Measurements from ENCODE around the gene RXRA. TPM values are rescaled to one million over a fixed set of nuclear protein-coding genes. Genes with fewer than 3 reads are reported as not detected.

The RXRA gene
- total RNA-seq, 1 donor from 2014 or later, result 33.4 TPM

DNA sequence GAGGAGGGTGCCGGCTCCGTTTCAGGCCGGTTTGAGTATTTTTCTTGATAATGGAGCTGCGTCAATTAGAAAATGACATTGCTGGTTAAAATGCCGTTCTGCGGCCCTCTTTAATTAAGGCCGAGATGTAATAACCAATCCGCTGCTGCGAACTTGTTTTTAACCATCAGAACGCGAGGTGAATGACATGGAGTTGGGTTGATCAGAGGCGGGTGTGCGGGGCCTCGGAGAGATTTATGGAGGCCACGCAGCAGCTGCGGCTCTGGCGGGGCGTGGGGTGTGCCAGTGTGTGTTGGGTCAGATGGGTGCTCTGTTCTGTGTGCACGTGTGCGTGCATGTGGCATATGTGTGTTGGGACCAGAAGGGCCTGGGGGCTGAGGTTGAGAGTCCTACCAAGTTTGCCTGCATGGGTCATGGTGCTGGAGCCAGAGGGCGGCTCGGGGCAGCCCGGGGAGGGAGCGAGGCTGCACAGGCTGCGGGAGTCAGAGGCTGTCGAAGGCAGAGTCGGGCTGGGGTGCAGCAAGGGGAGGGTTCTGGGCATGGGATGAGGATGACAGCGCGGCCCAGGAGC lies 25.4 kb downstream of the RXRA start:
- Histone ChIP-seq H3K27me3 (ENCODE audit: insufficient read depth, low read length) (no peaks in the 10 kb centered on the region), H3K4me1 (ENCODE audit: insufficient read depth, low read length) (no peaks in the 10 kb centered on the region), H3K36me3 (ENCODE audit: insufficient read depth, low read length) (no peaks in the 10 kb centered on the region), H3K4me2 (ENCODE audit: low read length) (no peak overlapping the region), H4K20me1 (ENCODE audit: insufficient read depth, low read length) (peaks cover 97% of the 10 kb centered on the region), H3K9ac (ENCODE audit: low read length) (no peak overlapping the region), H3K79me2 (ENCODE audit: insufficient read depth, low read length) (peaks cover 93% of the 10 kb centered on the region), H3K4me3 (ENCODE audit: insufficient read depth, low read depth, low read length) (no peak overlapping the region), H3K27ac (ENCODE audit: low read depth, low read length) (no peak overlapping the region), H3K9me3 (ENCODE audit: insufficient read depth, low read depth, low read length) (no peaks in the 10 kb centered on the region), H2AFZ (ENCODE audit: low read depth, low read length) (no peak overlapping the region)
- DNase-seq (ENCODE audit: low read depth), result no peak
- TF ChIP-seq CTCF (IDR thresholded peaks at IDR 0.05; ENCODE audit: insufficient read depth, low read depth, low read length) (no peak), EZH2 (IDR thresholded peaks at IDR 0.05; ENCODE audit: insufficient read depth, low read length) (no peak)
- no peaks in the 10 kb centered on the region for H3K36me3 Mint-ChIP-seq (ENCODE audit: low read depth, unreplicated experiment)
- FAIRE-seq, result no peak
- H3K4me1 Mint-ChIP-seq (ENCODE audit: low read depth, unreplicated experiment), result peaks cover 11% of the 10 kb centered on the region
- H3K9me3 Mint-ChIP-seq (ENCODE audit: unreplicated experiment), result no peaks in the 10 kb centered on the region
- peak overlapping the region; percentile 34 for H3K27ac Mint-ChIP-seq (ENCODE audit: unreplicated experiment)
- H3K27me3 Mint-ChIP-seq (ENCODE audit: low read depth, unreplicated experiment), result no peaks in the 10 kb centered on the region
- H3K4me3 Mint-ChIP-seq (ENCODE audit: unreplicated experiment), result no peak overlapping the region

GRCh38 chr9:134352247-134352933 lies 26.1 kb downstream of the RXRA start:
- FAIRE-seq, result no peak
- Histone ChIP-seq H3K27me3 (ENCODE audit: insufficient read depth, low read length) (no peaks in the 10 kb centered on the region), H3K4me1 (ENCODE audit: insufficient read depth, low read length) (no peaks in the 10 kb centered on the region), H2AFZ (ENCODE audit: low read depth, low read length) (no peak overlapping the region), H3K4me2 (ENCODE audit: low read length) (no peak overlapping the region), H3K27ac (ENCODE audit: low read depth, low read length) (no peak overlapping the region), H3K36me3 (ENCODE audit: insufficient read depth, low read length) (no peaks in the 10 kb centered on the region), H4K20me1 (ENCODE audit: insufficient read depth, low read length) (peaks cover 97% of the 10 kb centered on the region), H3K4me3 (ENCODE audit: insufficient read depth, low read depth, low read length) (no peak overlapping the region), H3K9me3 (ENCODE audit: insufficient read depth, low read depth, low read length) (no peaks in the 10 kb centered on the region), H3K9ac (ENCODE audit: low read length) (no peak overlapping the region), H3K79me2 (ENCODE audit: insufficient read depth, low read length) (peaks cover 91% of the 10 kb centered on the region)
- Mint-ChIP-seq H3K36me3 (ENCODE audit: low read depth, unreplicated experiment) (no peaks in the 10 kb centered on the region), H3K27me3 (ENCODE audit: low read depth, unreplicated experiment) (no peaks in the 10 kb centered on the region), H3K4me1 (ENCODE audit: low read depth, unreplicated experiment) (peaks cover 13% of the 10 kb centered on the region), H3K4me3 (ENCODE audit: unreplicated experiment) (no peak overlapping the region), H3K9me3 (ENCODE audit: unreplicated experiment) (no peaks in the 10 kb centered on the region), H3K27ac (ENCODE audit: unreplicated experiment) (no peak overlapping the region)
- TF ChIP-seq EZH2 (IDR thresholded peaks at IDR 0.05; ENCODE audit: insufficient read depth, low read length) (no peak), CTCF (IDR thresholded peaks at IDR 0.05; ENCODE audit: insufficient read depth, low read depth, low read length) (no peak)
- no peak for DNase-seq (ENCODE audit: low read depth)

GRCh38 chr9:134353539-134353938 lies 27.3 kb downstream of the RXRA start:
- H2AFZ ChIP-seq (ENCODE audit: low read depth, low read length), result no peak overlapping the region

More at GRCh38 chr9:134353539-134353938, 27.3 kb downstream of the RXRA start:
- Histone ChIP-seq H3K79me2 (ENCODE audit: insufficient read depth, low read length) (peaks cover 91% of the 10 kb centered on the region), H3K4me2 (ENCODE audit: low read length) (no peak overlapping the region), H3K36me3 (ENCODE audit: insufficient read depth, low read length) (no peaks in the 10 kb centered on the region), H3K9me3 (ENCODE audit: insufficient read depth, low read depth, low read length) (no peaks in the 10 kb centered on the region), H3K27me3 (ENCODE audit: insufficient read depth, low read length) (no peaks in the 10 kb centered on the region), H3K4me1 (ENCODE audit: insufficient read depth, low read length) (no peaks in the 10 kb centered on the region), H3K4me3 (ENCODE audit: insufficient read depth, low read depth, low read length) (no peak overlapping the region), H3K27ac (ENCODE audit: low read depth, low read length) (no peak overlapping the region), H4K20me1 (ENCODE audit: insufficient read depth, low read length) (peaks cover 97% of the 10 kb centered on the region), H3K9ac (ENCODE audit: low read length) (no peak overlapping the region)
- Mint-ChIP-seq H3K27me3 (ENCODE audit: low read depth, unreplicated experiment) (no peaks in the 10 kb centered on the region), H3K36me3 (ENCODE audit: low read depth, unreplicated experiment) (no peaks in the 10 kb centered on the region), H3K4me3 (ENCODE audit: unreplicated experiment) (no peak overlapping the region), H3K27ac (ENCODE audit: unreplicated experiment) (no peak overlapping the region), H3K4me1 (ENCODE audit: low read depth, unreplicated experiment) (peaks cover 10% of the 10 kb centered on the region), H3K9me3 (ENCODE audit: unreplicated experiment) (no peaks in the 10 kb centered on the region)
- TF ChIP-seq CTCF (IDR thresholded peaks at IDR 0.05; ENCODE audit: insufficient read depth, low read depth, low read length) (no peak), EZH2 (IDR thresholded peaks at IDR 0.05; ENCODE audit: insufficient read depth, low read length) (no peak)
- no peak for FAIRE-seq
- DNase-seq (ENCODE audit: low read depth), result no peak

All from astrocyte (in vitro differentiated cells and primary cell).